Stimulated activated CD8-positive, alpha-beta memory T cell treated with anti-CD3 and anti-CD28 coated beads, Interleukin-15, amount 100 ng/mL, for 48 hours (primary cell): ENCODE measurements around the gene DUSP1.
"Not testable (repeated sequence)": the region's sequence is repeated elsewhere in the genome, so short reads cannot be mapped to it uniquely, and the experiment has no call there.

Experiments
- DNase-seq, 2 donors: peaks; one replicate each; pipeline ENCODE4 v3.0.0-alpha.2; 2020; ENCODE audit warnings: low read depth in 2 of 2

Gene DUSP1

DNA sequence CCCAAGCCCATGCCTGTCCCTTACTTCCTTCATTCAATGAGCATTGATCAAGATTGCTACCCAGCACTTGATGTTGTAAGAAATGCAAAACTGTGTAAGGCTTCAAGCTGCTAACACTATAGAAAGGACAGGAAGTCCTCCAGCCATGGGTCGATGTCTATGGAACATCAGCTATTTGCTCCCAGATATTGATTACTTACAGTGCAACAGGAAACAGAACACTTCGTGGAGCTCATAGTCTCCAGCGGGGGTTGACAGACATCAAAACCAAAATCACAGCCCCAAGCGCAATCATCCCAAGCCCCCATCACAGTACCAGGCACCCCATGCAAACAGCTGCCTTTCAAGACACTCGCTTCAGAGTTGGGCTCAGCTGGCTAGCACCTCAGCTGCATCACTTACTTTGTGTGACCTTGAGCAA is 26.8 kb upstream of the DUSP1 start:
- DNase-seq: no peak

DNA sequence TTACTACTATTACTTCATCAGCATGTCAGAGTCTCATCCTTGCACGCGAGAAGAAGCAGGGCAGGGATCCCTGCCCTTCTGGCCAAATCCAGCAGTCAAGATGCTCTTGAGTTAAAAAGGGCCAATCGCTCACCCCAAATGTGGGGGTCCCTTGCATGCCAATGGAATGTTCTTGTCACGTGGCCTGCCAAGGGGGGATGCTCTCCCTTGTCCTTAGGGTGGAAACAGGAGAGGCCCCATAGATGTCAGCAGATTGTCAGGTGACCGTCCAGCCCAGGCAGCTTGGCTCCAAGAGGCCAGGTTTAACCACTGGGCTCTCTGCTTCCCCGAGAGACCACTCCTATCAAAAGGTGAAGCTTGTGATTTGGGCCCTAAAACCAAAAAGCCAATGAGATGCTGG is 25.3 kb upstream of the DUSP1 start:
- DNase-seq: no peak

DNA sequence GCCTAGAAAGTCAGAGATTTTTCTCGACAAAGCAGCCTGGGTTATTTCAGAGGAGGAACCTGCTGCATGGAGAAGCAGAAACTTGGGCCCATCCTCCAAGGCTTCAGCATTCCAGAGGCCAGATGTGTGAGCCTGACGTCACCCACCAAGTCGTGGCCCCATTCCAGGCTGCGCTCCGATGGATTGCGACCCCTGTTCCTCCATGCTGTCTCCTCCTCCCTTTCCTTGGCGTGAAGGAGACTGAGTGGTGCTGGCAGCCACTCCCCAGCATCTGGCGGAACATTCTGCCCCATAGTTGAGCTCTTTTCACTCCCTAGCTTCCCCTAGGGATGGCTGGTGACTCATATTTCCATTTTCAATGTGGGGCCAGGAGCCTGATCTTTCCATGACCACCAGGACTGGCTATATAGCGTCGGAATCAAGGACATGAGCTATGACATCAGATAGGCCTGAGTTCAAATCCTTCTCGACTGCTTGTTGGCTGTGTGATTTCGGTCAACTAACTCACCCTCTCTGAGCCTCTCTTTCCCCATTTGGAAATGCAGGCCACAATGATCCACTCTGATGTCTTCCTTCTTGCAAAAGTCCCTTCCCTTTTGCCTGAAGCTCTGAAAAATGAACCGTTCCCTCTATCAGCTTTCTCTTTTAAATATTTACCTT is 24.5 kb upstream of the DUSP1 start:
- DNase-seq: no peak

DNA sequence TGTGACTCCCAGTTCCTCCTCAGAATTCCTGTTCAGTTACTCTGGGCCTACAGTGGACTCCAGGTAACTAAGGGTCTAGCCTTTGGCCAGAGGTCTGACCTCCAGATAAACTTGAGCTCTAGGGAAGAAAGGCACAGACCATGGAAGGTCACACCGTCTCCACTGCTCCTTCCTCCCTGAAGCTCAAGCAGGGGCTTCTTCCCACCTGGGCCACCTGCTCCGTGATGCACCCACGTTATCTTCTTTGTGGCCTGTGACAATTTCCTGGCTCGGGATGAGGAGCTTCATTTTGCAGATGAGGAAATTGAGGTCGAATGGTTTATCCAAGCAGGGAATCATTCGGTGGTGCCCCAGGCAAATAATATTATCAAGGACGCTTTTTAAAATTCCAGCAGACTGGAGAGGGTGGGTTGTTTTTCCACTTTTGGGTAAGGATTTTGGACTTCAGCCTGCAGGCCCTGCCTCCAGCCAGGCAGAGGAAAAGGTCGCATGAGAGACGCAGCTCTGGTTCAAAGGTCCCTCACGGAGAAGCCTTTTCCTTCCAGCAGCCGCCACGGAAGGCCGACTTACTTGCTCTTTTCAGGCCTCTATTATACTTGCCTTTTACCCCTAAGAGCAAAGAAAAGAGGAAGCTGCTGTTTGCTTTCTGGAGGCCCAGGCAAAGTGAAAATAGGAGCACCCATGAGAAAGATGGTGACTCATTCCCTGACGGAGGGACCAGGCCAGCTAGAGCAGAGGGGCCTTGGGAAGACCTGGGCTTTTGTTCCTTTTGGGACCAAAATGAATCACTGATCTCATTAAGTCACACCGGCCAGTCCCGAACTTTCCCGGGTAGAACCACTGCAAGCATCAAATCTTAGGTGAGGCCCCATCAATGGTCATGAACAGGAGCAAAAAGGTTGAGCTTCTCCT is 22.8 kb upstream of the DUSP1 start:
- DNase-seq: no peak

DNA sequence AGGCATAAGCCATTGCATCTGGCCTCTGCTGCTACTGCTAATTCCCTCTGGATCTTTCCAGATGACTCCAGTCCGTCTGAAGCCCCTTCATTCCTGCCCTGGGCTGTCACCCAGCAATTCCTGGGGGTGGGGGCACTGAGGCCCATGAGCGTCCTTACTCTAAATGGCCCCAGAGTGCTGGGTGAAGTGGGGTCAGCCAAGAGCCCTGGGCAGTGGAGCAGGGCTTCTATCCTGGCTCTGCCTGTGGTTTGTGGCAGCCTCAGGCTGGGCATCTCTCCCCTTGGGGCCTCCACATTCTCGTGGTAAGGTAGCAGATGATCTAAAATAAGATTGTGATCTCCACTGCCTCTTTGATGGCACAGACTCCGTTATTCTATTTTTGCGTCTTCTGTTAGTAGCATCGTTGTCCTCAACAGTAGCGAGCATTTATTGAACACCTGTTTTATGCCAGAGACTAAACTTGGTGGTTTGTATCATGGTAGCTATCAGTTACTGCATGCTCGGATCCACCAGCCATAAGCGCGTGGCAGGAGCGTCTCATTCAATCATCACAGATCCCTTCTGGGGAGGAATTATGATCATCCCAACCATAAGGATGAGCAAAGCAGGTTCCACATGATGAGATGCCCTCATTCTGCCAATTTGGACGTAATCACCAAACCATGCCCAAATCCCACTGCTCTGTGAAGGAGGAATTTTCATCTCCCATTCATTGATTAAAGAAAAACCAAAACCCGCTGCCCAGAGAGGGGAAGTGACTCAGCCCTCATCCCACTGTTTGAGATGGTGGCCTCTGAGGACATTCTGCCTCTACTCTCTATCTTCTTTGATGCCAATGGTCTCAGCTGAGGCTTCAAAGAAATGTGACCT is 21.9 kb upstream of the DUSP1 start:
- DNase-seq: no peak

DNA sequence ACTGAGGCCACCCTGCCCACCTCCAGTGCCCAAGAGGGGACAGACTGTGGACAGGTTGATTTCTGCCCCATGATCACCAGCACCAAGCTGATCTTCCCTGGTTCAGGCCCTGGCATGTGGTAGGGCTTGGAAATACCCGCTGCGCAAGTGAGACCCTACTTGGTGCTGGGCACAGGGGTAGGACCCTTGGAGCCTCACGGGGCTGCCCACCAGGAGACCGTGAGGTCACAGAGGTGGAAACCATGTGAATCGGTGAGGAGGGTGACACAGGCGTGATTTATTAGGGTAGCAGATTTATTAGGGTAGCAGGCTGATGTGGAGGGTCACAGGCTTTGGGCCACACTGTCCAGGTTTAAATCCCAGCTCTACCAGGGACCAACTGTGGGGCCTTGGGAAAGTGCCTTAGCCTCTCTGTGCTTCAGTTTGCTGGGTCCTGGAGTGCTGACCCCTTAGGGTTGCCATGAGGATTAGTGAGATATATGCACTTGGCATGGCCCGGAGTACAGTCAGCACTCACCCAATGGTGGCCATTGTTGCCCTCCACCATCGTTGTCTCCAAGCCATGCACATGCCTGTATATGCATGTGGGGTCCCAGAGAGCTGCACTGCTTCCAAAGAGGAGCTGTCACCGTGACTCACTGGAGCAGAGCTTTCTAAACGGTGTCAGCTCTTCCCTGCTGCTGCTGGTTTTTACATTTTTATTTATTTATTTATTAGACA is 20.9 kb upstream of the DUSP1 start:
- DNase-seq: no peak

DNA sequence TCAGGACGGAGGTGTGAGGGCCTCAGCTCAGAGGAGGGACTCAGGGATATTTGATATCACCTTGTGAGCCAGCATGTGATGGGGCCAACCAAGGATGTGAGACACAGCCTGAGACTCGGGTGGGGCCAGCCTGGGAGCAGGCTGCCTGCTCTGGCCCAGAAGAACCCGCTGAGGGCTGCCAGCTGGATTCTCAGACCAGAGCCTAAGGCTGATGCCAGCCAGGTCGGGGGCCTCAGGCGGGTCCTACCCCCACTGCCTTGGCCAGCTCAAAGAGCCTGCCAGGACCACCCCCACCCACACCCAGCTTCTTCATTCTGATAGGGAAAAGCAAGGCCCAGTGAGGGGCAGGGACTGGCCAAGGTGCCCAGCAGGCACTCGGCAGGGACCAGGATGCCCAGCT is 20.3 kb upstream of the DUSP1 start:
- DNase-seq: no peak

DNA sequence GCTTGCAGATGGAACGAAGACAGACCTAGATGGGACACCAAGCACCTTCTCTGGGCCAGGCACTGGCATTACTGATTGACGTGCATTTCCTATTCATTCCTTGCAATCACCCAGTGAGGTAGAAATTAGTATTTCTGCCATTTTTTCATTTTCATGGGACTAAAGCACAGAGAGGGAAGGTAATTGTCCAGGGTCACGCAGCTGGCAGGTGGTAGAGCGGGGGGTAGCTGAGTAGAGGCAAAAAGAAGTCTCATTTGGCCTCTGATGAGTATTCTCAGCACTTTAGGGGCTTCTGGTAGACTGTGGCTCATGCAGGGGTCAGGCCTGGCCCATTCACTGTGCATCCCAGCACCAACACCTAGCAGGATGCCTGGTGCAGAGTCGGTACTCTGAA is 19.5 kb upstream of the DUSP1 start:
- DNase-seq: no peak

DNA sequence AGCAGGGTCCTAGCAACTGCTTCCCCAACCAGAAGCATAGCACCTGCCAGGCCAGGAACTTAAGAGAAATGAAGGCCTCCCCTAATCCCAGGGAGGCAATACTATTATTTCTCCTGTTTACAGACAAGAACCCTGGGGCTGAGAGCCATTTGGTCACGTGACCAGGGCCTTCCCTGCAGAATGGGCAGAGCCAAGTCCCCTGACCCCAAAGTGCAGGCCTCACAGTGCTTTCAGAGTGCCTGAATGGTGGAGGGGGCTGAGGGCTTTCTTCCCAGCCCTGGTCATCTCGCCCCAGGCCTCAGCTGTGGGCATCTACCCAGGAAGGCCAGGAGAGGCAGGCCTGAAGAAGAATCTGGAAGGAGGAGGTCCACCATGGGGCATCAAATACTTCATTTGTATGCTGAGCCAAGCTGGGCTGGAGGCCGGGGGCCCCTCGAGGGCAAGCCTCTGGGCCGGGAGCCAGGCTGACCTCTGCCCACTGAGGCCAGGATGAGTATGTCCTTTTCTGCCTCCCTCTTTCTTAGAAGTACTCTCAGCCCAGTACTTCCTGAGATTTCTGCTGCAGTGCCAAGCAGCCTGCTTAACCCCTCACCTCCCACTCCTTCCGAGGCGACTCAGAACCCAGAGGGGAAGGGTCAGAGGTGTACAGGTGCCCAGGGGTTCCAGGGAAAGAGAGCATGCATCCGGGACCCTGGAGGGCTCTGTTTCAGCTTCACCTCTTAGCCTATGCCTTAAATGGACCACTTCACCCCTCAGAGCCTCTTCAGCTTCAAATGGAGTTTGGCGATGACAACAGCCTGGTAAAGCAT is 18.9 kb upstream of the DUSP1 start:
- DNase-seq: no peak

DNA sequence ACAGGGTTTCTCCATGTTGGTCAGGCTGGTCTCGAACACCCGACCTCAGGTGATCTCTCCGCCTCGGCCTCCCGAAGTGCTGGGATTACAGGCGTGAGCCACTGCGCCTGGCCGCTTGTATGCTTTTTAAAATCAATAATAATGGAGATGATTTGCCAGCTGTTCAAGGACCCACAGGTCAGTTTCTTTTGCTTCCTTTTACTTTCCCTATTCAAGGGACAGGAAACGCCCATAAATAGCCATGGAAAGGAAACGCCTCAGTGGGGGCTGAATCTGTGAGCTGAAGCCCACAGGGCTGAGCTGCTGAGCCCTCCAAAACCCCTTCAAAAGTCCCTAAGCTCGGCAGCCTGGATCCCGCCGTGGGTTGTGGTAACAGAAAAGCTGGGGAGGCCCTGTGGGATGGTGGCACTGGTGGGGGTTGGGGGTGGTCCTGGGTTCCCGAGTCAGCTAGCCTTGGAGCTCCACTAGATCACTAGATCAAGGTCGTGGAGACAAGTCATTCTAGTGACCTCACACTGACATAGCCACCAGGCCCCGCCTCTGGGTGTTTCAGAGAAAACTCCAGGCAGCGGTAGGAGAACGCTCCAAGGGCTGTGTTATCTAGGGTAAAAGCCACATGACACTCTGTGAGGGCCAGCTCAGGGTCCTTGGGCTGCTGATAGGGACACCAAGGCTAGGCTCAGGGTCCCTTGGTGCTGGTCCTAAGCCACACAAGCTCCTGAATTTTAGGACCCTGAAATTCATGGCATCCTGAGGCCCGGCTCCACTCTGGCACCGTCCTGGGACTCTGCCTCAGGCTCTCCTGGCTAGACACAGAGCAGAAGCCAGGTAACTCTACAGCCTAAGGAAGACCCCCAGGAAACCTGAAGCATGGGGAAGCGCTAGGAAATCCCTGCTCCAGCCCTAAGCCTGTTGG is 18.0 kb upstream of the DUSP1 start:
- DNase-seq: no peak

DNA sequence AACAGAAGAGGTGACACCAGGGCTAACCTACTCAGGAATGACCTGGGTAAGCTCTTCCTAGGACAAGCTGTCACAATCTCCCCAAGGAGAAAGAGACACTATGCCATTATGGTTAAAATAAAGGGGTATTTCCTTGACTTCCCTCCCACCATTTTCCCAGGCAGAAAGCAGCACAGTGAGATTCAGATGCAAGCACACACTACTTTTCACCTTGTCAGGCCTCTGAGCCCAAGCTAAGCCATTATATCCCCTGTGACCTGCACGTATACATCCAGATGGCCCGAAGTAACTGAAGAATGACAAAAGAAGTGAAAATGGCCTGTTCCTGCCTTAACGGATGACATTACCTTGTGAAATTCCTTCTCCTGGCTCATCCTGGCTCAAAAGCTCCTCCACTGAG is 16.5 kb upstream of the DUSP1 start:
- not testable (repeated sequence) for DNase-seq

DNA sequence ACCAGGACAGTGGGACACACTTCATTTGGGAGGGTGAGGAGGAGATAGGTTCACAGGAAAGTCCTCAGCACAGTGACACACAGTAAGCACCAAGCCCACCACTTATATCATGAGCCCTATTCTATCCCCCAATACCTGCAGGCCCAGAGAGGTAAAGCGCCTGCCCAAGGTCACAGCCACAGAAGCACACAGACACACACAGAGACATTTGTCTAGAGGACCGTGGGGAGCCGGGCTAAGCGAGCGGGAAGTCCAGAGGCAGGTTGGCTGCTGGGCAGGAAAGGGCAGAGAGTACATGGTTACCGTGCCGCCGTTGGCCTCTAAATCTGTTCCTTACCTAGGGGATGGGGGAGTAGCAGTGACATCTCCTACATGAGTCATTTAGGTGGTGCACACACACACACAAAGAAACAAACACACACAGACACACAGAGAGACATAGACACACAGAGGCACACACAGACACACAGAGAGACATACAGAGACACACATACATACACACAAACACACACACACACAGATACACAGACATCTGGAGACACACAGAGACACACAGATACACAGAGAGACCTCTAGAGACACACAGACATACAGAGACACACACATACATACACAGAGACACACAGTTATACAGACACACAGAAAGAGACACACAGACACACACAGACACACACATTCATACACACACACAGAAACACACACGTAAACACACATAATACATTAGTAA is 15.9 kb upstream of the DUSP1 start:
- no peak for DNase-seq

DNA sequence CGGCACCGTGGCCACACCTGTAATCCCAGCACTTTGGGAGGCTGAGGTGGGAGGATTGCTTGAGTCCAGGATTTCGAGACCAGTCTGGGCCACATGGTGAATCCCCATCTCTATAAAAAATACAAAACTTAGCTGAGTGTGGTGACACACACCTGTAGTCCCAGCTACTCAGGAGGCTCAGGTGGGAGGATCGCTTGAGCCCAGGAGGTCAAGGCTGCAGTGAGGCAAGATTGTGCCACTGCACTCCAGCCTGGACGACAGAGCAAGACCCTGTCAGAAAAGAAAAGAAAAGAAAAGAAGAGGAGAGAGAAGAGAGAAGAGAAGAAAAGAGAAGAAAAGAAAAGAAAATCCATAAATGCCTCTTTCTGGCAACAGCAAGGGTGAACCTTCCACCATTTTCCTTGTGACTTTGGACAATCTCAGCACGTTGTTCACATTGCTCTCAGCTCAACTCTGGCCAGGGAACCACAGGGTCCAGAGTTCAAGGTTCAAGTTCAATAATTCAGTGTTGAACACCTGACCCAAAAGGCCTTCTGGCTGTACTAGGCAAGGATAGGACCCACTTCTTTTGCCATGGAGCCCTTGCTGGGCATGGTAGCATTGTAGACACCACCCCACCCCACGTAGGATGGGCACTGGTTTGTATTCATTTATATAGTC is 14.6 kb upstream of the DUSP1 start:
- DNase-seq: no peak

DNA sequence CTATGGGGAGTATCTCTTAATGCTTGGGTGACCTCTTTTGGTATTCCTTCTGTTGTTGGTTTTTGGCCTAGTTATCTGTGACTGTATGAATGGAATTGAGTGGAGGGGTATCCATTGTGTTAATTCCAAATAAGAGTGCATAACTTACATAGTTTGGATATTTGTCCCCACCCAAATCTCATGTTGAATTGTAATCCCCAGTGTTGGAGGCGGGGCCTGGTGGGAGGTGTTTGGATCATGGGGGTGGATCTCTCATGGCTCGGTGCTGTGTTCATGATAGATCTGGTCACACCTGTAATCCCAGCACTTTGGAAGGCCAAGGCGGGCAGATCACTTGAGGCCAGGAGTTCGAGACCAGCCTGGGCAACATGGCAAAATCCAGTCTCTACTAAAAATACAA is 13.2 kb upstream of the DUSP1 start:
- not testable (repeated sequence) for DNase-seq

DNA sequence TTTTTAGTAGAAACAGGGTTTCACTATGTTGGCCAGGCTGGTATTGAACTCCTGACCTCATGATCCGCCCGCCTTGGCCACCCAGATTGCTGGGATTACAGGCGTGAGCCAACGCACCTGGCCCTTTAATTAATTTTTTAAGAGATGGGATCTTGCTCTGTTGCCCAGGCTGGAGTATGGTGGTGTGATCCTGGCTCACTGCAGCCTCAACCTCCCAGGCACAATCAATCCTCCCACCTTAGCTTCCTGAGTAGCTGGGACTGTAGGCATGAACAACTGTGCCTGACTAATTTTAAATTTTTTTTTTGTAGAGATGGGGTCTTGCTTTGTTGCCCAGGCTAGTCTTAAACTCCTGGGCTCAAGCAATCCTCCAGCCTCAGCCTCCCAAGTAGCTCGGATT is 12.3 kb upstream of the DUSP1 start:
- DNase-seq: not testable (repeated sequence)

DNA sequence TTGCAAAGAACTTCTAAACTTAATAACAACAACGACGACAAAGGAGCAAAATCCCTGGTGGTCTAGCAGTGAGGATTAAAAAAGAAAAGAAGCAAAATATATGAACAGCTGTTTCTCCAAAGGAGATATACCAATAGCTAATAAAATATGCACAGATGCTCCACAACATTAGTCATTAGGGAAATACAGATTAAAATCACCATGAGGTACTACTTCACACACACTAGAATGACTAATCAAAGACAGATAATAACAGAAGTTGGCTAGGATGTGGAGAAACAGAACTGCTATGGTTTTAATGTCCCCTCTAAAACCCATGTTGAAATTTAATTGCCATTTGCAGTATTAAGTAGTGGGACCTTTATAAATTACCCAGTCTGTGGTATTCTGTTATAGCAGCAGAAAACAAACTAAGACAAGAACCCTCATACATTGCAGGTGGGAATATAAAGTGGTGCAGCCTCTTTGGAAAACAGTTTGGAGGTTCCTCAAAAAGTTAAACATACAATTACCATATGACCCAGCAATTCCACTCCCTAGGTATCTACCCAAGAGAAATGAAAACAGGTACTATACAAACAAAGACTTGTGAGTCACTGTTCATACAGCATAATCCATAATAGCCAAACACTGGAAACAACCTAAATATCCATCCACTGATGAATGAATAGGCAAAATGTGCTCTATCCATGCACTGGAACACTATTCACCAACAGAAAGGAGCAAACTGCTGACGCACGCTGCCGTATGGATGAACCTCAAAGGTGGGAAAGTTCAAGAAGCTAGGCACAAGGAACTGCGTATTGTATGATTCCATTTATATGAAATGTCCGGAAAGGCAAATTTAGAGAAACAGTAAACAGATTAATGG is 11.4 kb upstream of the DUSP1 start:
- DNase-seq: no peak

DNA sequence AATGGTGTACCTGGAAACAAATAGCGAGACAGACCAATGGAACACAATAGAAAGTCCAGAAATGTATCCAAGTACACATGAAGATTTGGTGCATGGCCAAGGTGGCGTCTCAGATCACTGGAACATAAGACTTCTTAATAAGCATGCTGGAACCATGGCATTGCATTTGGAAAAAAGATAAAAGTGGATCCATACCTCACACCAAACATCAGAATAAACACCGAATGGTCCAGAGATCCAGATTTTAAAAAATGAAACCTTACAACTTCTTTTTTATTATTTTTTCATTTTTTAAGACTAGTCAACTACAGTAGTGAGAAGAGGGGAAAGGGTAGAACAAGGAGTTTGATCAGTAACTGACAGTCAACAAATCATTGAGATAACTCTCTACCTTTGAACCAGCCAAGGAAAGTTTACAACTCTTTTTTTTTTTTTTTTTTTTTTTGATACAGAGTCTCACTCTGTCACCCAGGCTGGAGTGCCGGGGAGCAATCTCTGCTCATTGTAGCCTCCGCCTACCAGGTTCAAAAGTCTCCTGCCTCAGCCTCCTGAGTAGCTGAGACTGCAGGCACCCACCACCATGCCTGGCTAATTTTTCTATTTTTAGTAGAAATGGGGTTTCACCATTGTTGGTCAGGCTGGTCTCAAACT is 8.8 kb upstream of the DUSP1 start:
- no peak for DNase-seq
